SKM-1 (cell line): ENCODE data around the gene NKAIN1.
"Not testable (repeated sequence)": the region's sequence is repeated elsewhere in the genome, so short reads cannot be mapped to it uniquely, and the experiment has no call there.

ENCODE experiments used
- DNase-seq: peaks from one replicate; lab custom pipeline; 2025; ENCODE audit not compliant: unreplicated experiment; lab: John Stamatoyannopoulos, UW

The NKAIN1 gene

GRCh38 chr1:31239653-31240241 lies at the start of gene NKAIN1:
Gene NKAIN1, minus strand, starts transcription at chr1:31239887. Its CDS starts 340 bp downstream, at chr1:31239547.
- no peak for DNase-seq

GRCh38 chr1:31289021-31289420 lies 49.3 kb upstream of the NKAIN1 start:
- no peak for DNase-seq

GRCh38 chr1:31287791-31288190 lies 48.1 kb upstream of the NKAIN1 start:
- not testable (repeated sequence) for DNase-seq

GRCh38 chr1:31282426-31282825 lies 42.7 kb upstream of the NKAIN1 start:
- not testable (repeated sequence) for DNase-seq

DNA sequence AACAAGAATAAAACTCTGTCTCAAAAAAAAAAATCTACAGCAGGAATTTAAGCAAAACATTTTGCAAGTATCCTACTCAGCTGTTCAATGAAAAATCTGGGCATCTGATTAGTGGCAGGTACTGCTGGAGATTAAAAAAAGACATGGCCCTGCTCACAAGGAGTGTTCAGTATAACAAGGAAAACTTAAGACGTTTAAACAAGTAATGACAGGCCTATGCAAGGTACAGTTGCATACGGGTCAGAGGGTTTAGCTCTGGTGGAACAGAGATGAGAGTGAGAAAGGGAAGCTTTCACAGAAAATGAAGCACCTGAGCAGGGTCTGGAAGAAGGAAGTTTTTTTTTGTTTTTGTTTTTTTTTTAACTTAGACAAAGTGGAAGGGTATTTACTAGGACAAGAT lies 33.9 kb upstream of the NKAIN1 start:
- DNase-seq, result no peak

GRCh38 chr1:31272369-31272768 lies 32.7 kb upstream of the NKAIN1 start:
- DNase-seq, result no peak

GRCh38 chr1:31266547-31266946 lies 26.9 kb upstream of the NKAIN1 start:
- DNase-seq, result no peak

DNA sequence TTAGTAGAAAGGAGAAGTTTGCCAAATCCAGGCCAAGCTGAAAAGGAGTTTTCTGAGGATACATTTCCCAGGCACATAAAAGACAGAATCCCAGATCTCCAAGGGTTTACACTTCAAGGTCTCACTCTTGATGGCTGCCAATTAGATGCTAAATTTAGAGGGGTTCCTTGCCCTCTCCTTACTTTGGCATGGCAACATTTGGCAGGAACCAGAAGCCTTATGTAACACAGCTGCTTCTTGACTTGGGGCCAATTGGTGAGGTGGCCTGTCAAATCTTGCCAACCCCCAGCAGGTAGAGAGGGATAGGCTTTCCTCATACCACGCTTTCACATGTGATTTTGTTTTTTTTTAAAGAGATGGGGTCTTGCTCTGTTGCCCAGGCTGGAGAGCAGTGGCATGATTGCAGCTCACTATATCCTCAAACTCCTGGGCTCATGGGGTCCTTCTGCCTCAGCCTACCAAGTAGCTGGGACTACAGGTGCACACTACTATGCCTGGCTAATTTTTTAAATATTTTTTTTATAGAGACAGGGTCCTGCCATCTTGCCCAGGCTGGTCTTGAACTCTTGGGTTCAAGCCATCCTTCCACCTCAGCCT lies 25.2 kb upstream of the NKAIN1 start:
- no peak for DNase-seq

GRCh38 chr1:31263408-31263807 lies 23.7 kb upstream of the NKAIN1 start:
- no peak for DNase-seq

GRCh38 chr1:31262393-31262792 lies 22.7 kb upstream of the NKAIN1 start:
- not testable (repeated sequence) for DNase-seq

- no peak for DNase-seq
Measured at GRCh38 chr1:31261916-31262315, 22.2 kb upstream of the NKAIN1 start.

DNA sequence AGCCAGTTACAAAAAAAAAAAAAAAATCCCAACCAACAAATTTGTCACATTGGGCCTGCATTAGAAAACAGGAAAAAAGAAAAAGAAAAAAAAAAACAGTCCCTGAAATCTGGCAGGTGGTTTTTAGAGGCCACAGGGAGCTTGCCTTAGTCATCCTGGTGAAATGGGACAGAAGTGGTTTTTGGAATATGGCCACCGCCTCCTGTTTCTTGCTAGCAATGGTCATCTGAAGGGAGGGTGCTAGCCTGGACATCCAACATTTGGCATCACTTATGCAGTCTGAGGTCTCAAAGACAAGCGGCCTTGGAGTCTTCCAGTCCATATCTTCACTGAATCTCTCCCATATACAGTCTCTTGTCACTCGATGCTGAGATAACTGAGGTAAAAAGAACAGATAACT lies 20.1 kb upstream of the NKAIN1 start:
- DNase-seq, result no peak

DNA sequence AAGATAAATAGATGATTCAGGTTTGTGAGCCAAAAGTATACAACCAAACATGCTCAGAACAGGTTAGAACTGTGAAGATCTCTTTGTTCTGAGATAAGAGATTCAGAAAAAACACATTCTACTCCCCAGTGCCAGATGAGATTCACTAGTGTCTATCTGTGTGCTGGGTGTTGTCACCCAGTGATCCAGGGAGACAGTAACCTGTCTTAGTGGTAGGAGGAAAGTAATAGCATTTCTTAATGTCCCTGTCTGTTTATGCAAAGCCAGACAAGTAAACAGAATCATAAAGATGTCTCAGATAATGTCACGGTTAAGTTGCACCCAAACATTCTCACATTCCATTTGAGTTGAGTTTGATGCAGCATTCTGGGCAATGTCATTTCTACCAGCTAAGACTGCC lies 18.9 kb upstream of the NKAIN1 start:
- DNase-seq, result no peak

DNA sequence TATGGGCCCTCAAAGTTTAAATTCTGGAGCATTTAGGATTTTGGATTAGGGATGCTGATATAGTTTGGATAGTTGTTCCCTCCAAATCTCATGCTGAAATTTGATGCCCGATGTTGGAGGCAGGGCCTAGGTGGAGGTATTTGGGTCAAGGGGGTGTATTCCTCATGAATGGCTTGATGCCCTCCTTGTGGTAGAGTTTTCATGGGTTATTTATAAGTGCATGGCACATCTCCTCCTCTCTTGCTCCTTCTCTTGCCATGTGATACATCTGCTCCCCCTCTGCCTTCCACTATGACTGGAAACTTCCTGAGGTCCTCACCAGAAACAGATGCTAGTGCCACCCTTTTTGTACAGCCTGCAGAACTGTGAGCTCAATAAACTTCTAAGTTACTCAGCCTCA lies 17.5 kb upstream of the NKAIN1 start:
- no peak for DNase-seq

- no peak for DNase-seq
Measured at GRCh38 chr1:31249854-31250253, 10.2 kb upstream of the NKAIN1 start.

DNA sequence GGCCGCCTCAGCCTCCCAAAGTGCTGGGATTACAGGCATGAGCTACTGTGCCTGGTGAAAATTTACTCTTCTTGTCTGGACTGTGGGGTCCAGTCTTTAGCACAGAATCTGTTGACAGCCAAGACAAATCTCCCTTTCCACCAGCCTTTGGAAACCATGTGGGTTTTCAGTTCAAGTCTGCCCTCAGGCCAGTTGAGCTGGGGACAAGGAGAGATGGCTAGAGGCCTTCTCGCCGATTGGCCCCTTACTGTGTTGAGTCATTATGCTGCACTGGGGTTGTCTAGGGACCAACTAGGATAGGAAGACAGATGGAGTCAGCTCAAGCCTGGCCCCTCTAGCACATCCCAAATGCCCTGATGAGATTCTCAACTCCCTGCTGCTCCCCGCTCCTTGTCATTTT lies 8.6 kb upstream of the NKAIN1 start:
- no peak for DNase-seq

GRCh38 chr1:31244326-31244725 lies 4.6 kb upstream of the NKAIN1 start:
- no peak for DNase-seq

DNA sequence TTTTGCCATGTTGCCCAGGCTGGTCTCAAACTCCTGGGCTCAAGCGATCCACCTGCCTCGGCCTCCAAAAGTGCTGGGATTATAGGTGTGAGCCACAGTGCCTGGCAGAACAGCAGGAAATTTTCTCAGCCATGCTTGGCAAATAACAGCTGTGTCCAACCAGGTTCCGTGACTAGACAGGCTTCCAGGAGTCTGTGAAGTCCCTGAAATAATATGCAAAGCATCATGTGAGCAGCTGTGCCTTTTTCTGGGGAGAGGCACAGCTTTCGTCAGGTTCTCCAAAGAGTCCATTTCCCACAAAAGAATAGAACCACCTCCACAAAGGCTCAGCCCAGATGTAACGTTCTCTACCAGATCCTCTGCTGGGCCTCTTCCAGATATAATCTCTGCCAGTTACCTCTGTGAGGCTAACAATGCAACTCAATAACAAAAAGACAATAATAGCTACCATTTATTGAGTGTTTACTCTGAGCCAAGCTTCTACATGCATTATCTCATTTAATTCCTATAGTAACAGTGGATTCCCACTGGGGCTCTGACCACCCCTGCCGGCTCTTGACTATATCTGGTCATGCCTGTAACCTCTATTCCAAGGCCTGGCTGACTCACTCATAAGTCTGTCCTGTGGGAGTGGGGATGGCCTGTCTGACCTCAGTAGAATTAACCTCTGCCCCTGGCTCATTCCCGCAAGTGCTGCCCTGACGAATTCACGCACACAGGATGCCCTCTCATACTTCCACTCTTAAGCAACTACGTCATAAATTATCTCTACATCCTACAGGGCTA lies 4.0 kb upstream of the NKAIN1 start:
- DNase-seq, result no peak

DNA sequence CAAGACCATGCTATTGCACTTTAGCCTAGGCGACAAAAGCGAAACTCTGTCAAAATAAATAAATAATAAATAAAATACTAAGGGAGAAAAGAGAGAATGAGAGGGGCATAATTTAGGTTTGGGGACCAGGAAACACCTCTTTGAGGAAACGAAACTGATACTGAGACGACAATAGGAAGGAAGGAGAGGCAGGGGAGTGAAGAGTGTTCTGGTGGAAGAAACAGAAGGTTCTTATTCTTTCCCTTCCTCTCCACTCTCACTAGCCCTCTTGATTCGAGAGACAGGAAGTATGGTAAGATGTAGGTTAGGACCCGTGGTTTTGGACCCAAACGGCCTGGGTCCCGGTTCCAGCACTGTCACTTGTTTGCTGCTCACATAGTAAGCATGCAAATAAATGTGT lies 1.6 kb upstream of the NKAIN1 start:
- DNase-seq, result no peak

GRCh38 chr1:31238986-31239613 lies 587 bp downstream of the NKAIN1 start:
- DNase-seq, result no peak

GRCh38 chr1:31238612-31238985 lies 1.1 kb downstream of the NKAIN1 start:
- no peak for DNase-seq

DNA sequence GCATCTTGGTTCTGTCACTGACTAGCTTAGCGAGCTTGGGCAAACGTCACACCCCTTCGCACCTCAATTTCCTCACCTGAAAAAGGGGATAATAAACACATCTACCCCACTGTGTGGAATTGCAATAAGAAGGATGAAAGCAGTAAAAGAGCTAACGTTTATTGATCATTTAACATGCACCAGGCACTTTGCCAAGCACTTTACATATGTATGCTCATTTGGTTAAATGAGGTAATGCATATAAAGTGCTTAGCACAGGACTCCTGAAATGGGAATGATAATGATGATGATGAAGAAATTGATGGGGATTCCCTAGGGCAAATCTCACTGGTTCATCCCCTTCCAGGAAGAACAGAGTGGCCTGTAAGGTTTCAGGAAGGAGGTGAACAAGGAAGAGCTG lies 4.8 kb downstream of the NKAIN1 start:
- DNase-seq, result no peak
